HG02678 (cell line): ENCODE measurements around the gene SV2C.
"Not testable (repeated sequence)": the region's sequence is repeated elsewhere in the genome, so short reads cannot be mapped to it uniquely, and the experiment has no call there.

Experiments
- ATAC-seq: cut with Tn5 transposase; IDR thresholded peaks from one replicate; pipeline ENCODE4 v1.9.1; 2021; ENCODE audit warnings: mild to moderate bottlenecking, moderate library complexity; ENCODE audit not compliant: unreplicated experiment

SV2C gene

GRCh38 chr5:76199336-76200318 lies 116.4 kb downstream of the SV2C start:
- no peak for ATAC-seq

- ATAC-seq: no peak
Measured at GRCh38 chr5:76202182-76202581, 119.0 kb downstream of the SV2C start.

GRCh38 chr5:76204191-76204590 lies 121.0 kb downstream of the SV2C start:
- no peak for ATAC-seq

GRCh38 chr5:76204713-76205112 lies 121.5 kb downstream of the SV2C start:
- ATAC-seq: no peak

- no peak for ATAC-seq
Measured at GRCh38 chr5:76207120-76207519, 123.9 kb downstream of the SV2C start.

- ATAC-seq: no peak
Measured at GRCh38 chr5:76209297-76209696, 126.1 kb downstream of the SV2C start.

- no peak for ATAC-seq
Measured at GRCh38 chr5:76210946-76211345, 127.8 kb downstream of the SV2C start.

- no peak for ATAC-seq
Measured at GRCh38 chr5:76213858-76214257, 130.7 kb downstream of the SV2C start.

- no peak for ATAC-seq
Measured at GRCh38 chr5:76216748-76217147, 133.6 kb downstream of the SV2C start.

GRCh38 chr5:76219636-76220035 lies 136.5 kb downstream of the SV2C start:
- ATAC-seq: no peak

GRCh38 chr5:76221311-76221710 lies 138.1 kb downstream of the SV2C start:
- no peak for ATAC-seq

- ATAC-seq: no peak
Measured at GRCh38 chr5:76222318-76222717, 139.1 kb downstream of the SV2C start.

GRCh38 chr5:76223696-76224095 lies 140.5 kb downstream of the SV2C start:
- no peak for ATAC-seq

- no peak for ATAC-seq
Measured at GRCh38 chr5:76224898-76225297, 141.7 kb downstream of the SV2C start.

- ATAC-seq: no peak
Measured at GRCh38 chr5:76225336-76225735, 142.2 kb downstream of the SV2C start.

- ATAC-seq: no peak
Measured at GRCh38 chr5:76229900-76230299, 146.7 kb downstream of the SV2C start.

- no peak for ATAC-seq
Measured at GRCh38 chr5:76230711-76231285, 147.6 kb downstream of the SV2C start.

- ATAC-seq: no peak
Measured at GRCh38 chr5:76234665-76235064, 151.5 kb downstream of the SV2C start.

- ATAC-seq: no peak
Measured at GRCh38 chr5:76236684-76237083, 153.5 kb downstream of the SV2C start.

- ATAC-seq: no peak
Measured at GRCh38 chr5:76240336-76240735, 157.2 kb downstream of the SV2C start.

GRCh38 chr5:76242155-76242554 lies 159.0 kb downstream of the SV2C start:
- not testable (repeated sequence) for ATAC-seq

- no peak for ATAC-seq
Measured at GRCh38 chr5:76245590-76245989, 162.4 kb downstream of the SV2C start.
